Neural cell (in vitro differentiated cells): ENCODE results near the gene UBE2F. TPM values are rescaled to one million over a fixed set of nuclear protein-coding genes. Genes with fewer than 3 reads are reported as not detected.

Experiments
- H2AFZ ChIP-seq: fragments of 200-600, 300-800 bp; sonication (generic), shearing (Covaris generic); 2 replicates; pipeline ENCODE4 v1.6.0; 2014; ENCODE audit warnings: low read depth, mild to moderate bottlenecking, antibody characterized with exemption, low read length, moderate library complexity
- H3F3A ChIP-seq: fragments of 200-600 bp; shearing (Covaris generic); 2 replicates; pipeline ENCODE4 v1.6.1; 2016; ENCODE audit warnings: mild to moderate bottlenecking, moderate library complexity, mixed read lengths, antibody characterized with exemption, low read length; ENCODE audit not compliant: insufficient read depth, poor library complexity, severe bottlenecking
- H3K27ac ChIP-seq: fragments of 200-600, 300-800 bp; sonication (generic), shearing (Covaris generic); 2 replicates; pipeline ENCODE4 v1.5.1; 2014; ENCODE audit warnings: mild to moderate bottlenecking, low read length, moderate library complexity
- H3K27me3 ChIP-seq: fragments of 300-800, 200-600 bp; sonication (generic), shearing (Covaris generic); 2 replicates; pipeline ENCODE4 v1.6.0; 2014; ENCODE audit warnings: mild to moderate bottlenecking, low read depth, low read length, moderate library complexity; ENCODE audit not compliant: insufficient read depth
- H3K36me3 ChIP-seq: fragments of 300-800, 200-600 bp; sonication (generic), shearing (Covaris generic); 2 replicates; pipeline ENCODE4 v1.5.1; 2014; ENCODE audit warnings: mild to moderate bottlenecking, antibody characterized with exemption, low read length, moderate library complexity; ENCODE audit not compliant: insufficient read depth
- H3K4me2 ChIP-seq: fragments of 300-800, 200-600 bp; sonication (generic), shearing (Covaris generic); 2 replicates; pipeline ENCODE4 v1.6.0; 2014; ENCODE audit warnings: mild to moderate bottlenecking, low read length
- H3K4me3 ChIP-seq: fragments of 300-800, 200-600 bp; sonication (generic), shearing (Covaris generic); 2 replicates; pipeline ENCODE4 v1.5.1; 2014; ENCODE audit warnings: mild to moderate bottlenecking, low read length, moderate library complexity
- H3K79me2 ChIP-seq: fragments of 200-600 bp; shearing (Covaris generic); replicated peaks from 2 replicates; pipeline ENCODE4 v1.6.0; 2014; ENCODE audit warnings: mild to moderate bottlenecking, low read length, moderate library complexity; ENCODE audit not compliant: insufficient read depth
- H3K9ac ChIP-seq: fragments of 300-800, 200-600 bp; sonication (generic), shearing (Covaris generic); 2 replicates; pipeline ENCODE4 v1.6.1; 2016; ENCODE audit warnings: mild to moderate bottlenecking, low read length, mixed read lengths
- H3K9me2 ChIP-seq: fragments of 200-600 bp; shearing (Covaris generic); 2 replicates; pipeline ENCODE4 v1.6.1; 2016; ENCODE audit warnings: mild to moderate bottlenecking, low read length, mixed read lengths; ENCODE audit not compliant: insufficient read depth
- H3K9me3 ChIP-seq: fragments of 200-600, 300-800 bp; sonication (generic), shearing (Covaris generic); 2 replicates; pipeline ENCODE4 v1.6.1; 2016; ENCODE audit warnings: mild to moderate bottlenecking, mixed run types, low read length, moderate library complexity, mixed read lengths
- H4K20me1 ChIP-seq: fragments of 200-600 bp; shearing (Covaris generic); 2 replicates; pipeline ENCODE4 v1.6.1; 2016; ENCODE audit warnings: mild to moderate bottlenecking, mixed run types; ENCODE audit not compliant: insufficient read depth
- EP300 ChIP-seq: fragments of 450-650 bp; conservative IDR thresholded peaks from 2 replicates; pipeline ENCODE4 v1.6.1; 2014; ENCODE audit warnings: antibody characterized with exemption, mild to moderate bottlenecking, moderate library complexity; ENCODE audit not compliant: poor library complexity, severe bottlenecking
- EZH2 ChIP-seq: fragments of 200-600, 300-800 bp; shearing (Covaris generic), sonication (generic); IDR thresholded peaks from 2 replicates; pipeline ENCODE4 v1.6.1; 2014; ENCODE audit warnings: antibody characterized with exemption, low read length, borderline replicate concordance, mild to moderate bottlenecking; ENCODE audit not compliant: insufficient read depth, poor library complexity, severe bottlenecking
- MXI1 ChIP-seq: fragments of 450-650 bp; conservative IDR thresholded peaks from 2 replicates; pipeline ENCODE4 v1.6.1; 2014; ENCODE audit warnings: antibody characterized with exemption, mild to moderate bottlenecking; ENCODE audit not compliant: poor library complexity, severe bottlenecking
- POLR2AphosphoS5 ChIP-seq: IDR thresholded peaks from 2 replicates; pipeline ENCODE4 v1.6.1; 2012
- RAD21 ChIP-seq: fragments of 450-650 bp; conservative IDR thresholded peaks from 2 replicates; pipeline ENCODE4 v1.6.1; 2014; ENCODE audit warnings: antibody characterized with exemption, mild to moderate bottlenecking, moderate library complexity
- SMC3 ChIP-seq: fragments of 450-650 bp; conservative IDR thresholded peaks from 2 replicates; pipeline ENCODE4 v1.6.1; 2014; ENCODE audit warnings: antibody characterized with exemption, mild to moderate bottlenecking, moderate library complexity; ENCODE audit not compliant: poor library complexity
- TAF1 ChIP-seq: IDR thresholded peaks from 2 replicates; pipeline ENCODE4 v1.6.1; 2012; ENCODE audit warnings: low read depth
- polyA plus RNA-seq: library from polyadenylated mRNA; depleted of rRNA; stranded (reverse); fragments of >200 nt; gene quantifications from 2 replicates; pipeline ENCODE4 v1.2.3, GENCODE V29; 2014
- TF ChIP-seq, protein P1 (sequence below): IDR thresholded peaks from 2 replicates; pipeline ENCODE4 v1.6.1; 2012; ENCODE audit warnings: borderline replicate concordance
- TF ChIP-seq, protein P2 (sequence below): fragments of 450-650 bp; IDR thresholded peaks from 2 replicates; pipeline ENCODE4 v1.5.1; 2014; ENCODE audit warnings: antibody characterized with exemption, mild to moderate bottlenecking, moderate library complexity; ENCODE audit not compliant: poor library complexity, severe bottlenecking

Gene UBE2F
- polyA plus RNA-seq, 1 donor from 2014 or later: 65.7 TPM

DNA sequence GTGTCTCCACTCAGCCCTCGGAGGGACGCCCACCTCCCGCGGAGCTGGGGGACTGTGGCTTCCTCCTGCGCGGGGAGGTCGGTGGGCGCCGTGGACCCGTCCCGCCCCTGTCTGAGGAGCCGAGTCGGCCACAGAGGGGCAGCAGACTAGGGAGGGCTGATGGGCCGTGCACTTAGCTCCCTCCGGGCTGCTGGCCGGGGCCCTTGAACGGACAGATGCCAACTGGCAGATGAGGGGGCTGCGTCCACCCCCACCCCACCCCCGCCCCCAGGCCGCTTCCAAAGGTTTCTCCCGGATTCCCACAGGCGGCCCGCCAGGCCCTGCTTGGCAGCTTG, 10.4 kb upstream of the UBE2F start:
- no peaks in the 10 kb centered on the region for H3K36me3 ChIP-seq
- no peaks in the 10 kb centered on the region for H3K9me3 ChIP-seq
- no peak overlapping the region for H3K9ac ChIP-seq
- no peak overlapping the region for H2AFZ ChIP-seq
- H4K20me1 ChIP-seq: no peaks in the 10 kb centered on the region
- no peak overlapping the region for H3K4me3 ChIP-seq
- peaks cover 10% of the 10 kb centered on the region for H3K27me3 ChIP-seq
- no peak overlapping the region for H3K27ac ChIP-seq
- H3K4me2 ChIP-seq: no peak overlapping the region
- H3K9me2 ChIP-seq: no peaks in the 10 kb centered on the region
- H3F3A ChIP-seq: no peaks in the 10 kb centered on the region
- H3K79me2 ChIP-seq: no peaks in the 10 kb centered on the region
- TF ChIP-seq POLR2AphosphoS5 (no peak), EP300 (no peak), RAD21 (no peak), SMC3 (no peak), MXI1 (no peak), TAF1 (no peak), EZH2 (no peak)
- TF ChIP-seq, protein P1, sequence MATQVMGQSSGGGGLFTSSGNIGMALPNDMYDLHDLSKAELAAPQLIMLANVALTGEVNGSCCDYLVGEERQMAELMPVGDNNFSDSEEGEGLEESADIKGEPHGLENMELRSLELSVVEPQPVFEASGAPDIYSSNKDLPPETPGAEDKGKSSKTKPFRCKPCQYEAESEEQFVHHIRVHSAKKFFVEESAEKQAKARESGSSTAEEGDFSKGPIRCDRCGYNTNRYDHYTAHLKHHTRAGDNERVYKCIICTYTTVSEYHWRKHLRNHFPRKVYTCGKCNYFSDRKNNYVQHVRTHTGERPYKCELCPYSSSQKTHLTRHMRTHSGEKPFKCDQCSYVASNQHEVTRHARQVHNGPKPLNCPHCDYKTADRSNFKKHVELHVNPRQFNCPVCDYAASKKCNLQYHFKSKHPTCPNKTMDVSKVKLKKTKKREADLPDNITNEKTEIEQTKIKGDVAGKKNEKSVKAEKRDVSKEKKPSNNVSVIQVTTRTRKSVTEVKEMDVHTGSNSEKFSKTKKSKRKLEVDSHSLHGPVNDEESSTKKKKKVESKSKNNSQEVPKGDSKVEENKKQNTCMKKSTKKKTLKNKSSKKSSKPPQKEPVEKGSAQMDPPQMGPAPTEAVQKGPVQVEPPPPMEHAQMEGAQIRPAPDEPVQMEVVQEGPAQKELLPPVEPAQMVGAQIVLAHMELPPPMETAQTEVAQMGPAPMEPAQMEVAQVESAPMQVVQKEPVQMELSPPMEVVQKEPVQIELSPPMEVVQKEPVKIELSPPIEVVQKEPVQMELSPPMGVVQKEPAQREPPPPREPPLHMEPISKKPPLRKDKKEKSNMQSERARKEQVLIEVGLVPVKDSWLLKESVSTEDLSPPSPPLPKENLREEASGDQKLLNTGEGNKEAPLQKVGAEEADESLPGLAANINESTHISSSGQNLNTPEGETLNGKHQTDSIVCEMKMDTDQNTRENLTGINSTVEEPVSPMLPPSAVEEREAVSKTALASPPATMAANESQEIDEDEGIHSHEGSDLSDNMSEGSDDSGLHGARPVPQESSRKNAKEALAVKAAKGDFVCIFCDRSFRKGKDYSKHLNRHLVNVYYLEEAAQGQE: no peak
- TF ChIP-seq, protein P2, sequence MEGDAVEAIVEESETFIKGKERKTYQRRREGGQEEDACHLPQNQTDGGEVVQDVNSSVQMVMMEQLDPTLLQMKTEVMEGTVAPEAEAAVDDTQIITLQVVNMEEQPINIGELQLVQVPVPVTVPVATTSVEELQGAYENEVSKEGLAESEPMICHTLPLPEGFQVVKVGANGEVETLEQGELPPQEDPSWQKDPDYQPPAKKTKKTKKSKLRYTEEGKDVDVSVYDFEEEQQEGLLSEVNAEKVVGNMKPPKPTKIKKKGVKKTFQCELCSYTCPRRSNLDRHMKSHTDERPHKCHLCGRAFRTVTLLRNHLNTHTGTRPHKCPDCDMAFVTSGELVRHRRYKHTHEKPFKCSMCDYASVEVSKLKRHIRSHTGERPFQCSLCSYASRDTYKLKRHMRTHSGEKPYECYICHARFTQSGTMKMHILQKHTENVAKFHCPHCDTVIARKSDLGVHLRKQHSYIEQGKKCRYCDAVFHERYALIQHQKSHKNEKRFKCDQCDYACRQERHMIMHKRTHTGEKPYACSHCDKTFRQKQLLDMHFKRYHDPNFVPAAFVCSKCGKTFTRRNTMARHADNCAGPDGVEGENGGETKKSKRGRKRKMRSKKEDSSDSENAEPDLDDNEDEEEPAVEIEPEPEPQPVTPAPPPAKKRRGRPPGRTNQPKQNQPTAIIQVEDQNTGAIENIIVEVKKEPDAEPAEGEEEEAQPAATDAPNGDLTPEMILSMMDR: no peak

- Histone ChIP-seq H3K36me3 (no peaks in the 10 kb centered on the region), H3K27ac (no peak overlapping the region), H2AFZ (no peak overlapping the region), H3K4me2 (no peak overlapping the region), H3K9me3 (no peaks in the 10 kb centered on the region), H3K9ac (no peak overlapping the region), H4K20me1 (no peaks in the 10 kb centered on the region), H3K79me2 (no peaks in the 10 kb centered on the region), H3K27me3 (no peaks in the 10 kb centered on the region), H3K4me3 (no peak overlapping the region), H3K9me2 (no peaks in the 10 kb centered on the region), H3F3A (no peaks in the 10 kb centered on the region)
- TF ChIP-seq, protein P1: no peak
- TF ChIP-seq SMC3: no peak
- TF ChIP-seq RAD21: no peak
- TF ChIP-seq TAF1: no peak
- no peak for TF ChIP-seq EZH2
- TF ChIP-seq, protein P2: no peak
- TF ChIP-seq EP300: no peak
- TF ChIP-seq POLR2AphosphoS5: no peak
- TF ChIP-seq MXI1: no peak
Measured at GRCh38 chr2:237961637-237962036, 5.2 kb upstream of the UBE2F start.
